ENCODE results near the gene SUFU. TPM values are rescaled to one million over a fixed set of nuclear protein-coding genes. Genes with fewer than 3 reads are reported as not detected.
"Not testable (repeated sequence)": the region's sequence is repeated elsewhere in the genome, so short reads cannot be mapped to it uniquely, and the experiment has no call there.

The SUFU gene
- total RNA-seq, 4 donors from 2014 or later: 6.5 to 11.0 (median 9.2) TPM

GRCh38 chr10:102499356-102499755, 4.4 kb upstream of the SUFU start:
- no peaks in the 10 kb centered on the region for H3K27me3 ChIP-seq
- no peak overlapping the region for H3K4me3 ChIP-seq
- DNase-seq: no peak
- no peaks in the 10 kb centered on the region for H3K36me3 ChIP-seq
- no peaks in the 10 kb centered on the region for H3K9me3 ChIP-seq
- TF ChIP-seq CTCF (IDR thresholded peaks at IDR 0.05) (no peak), POLR2A (IDR thresholded peaks at IDR 0.05) (no peak)
- no peak overlapping the region for H3K27ac ChIP-seq
- H3K4me1 ChIP-seq: peaks cover 0 to 18% (median 4%) of the 10 kb centered on the region in 4 donors

- H3K36me3 ChIP-seq, H3K27ac ChIP-seq, H3K9me3 ChIP-seq, H3K27me3 ChIP-seq, H3K4me3 ChIP-seq, DNase-seq: not testable (repeated sequence)
- peaks cover 0 to 25% (median 9%) of the 10 kb centered on the region in 4 donors for H3K4me1 ChIP-seq
Observed at GRCh38 chr10:102500686-102501085, 3.1 kb upstream of the SUFU start.

- Histone ChIP-seq H3K4me1 (peaks cover 0 to 25% (median 9%) of the 10 kb centered on the region in 4 donors), H3K9me3 (no peaks in the 10 kb centered on the region), H3K27me3 (no peaks in the 10 kb centered on the region), H3K36me3 (no peaks in the 10 kb centered on the region), H3K27ac (peak overlapping the region; percentile 69 to 95 (median 94)), H3K4me3 (peak overlapping the region; percentile 90 to 97 (median 94))
- DNase-seq: no peak
- TF ChIP-seq CTCF (IDR thresholded peaks at IDR 0.05) (no peak), POLR2A (IDR thresholded peaks at IDR 0.05) (peak in 1 of 2 donors; percentile 40)
Observed at GRCh38 chr10:102501201-102502028, 2.4 kb upstream of the SUFU start.

GRCh38 chr10:102502029-102502336, 1.8 kb upstream of the SUFU start:
- peak; percentile 98 to 100 (median 99) for DNase-seq
- peak overlapping the region; percentile 92 to 95 (median 94) for H3K27ac ChIP-seq
- no peaks in the 10 kb centered on the region for H3K9me3 ChIP-seq
- peaks cover 0 to 25% (median 9%) of the 10 kb centered on the region in 4 donors for H3K4me1 ChIP-seq
- no peaks in the 10 kb centered on the region for H3K36me3 ChIP-seq
- H3K4me3 ChIP-seq: peak overlapping the region; percentile 90 to 97 (median 94)
- H3K27me3 ChIP-seq: no peaks in the 10 kb centered on the region
- no peak for TF ChIP-seq POLR2A (IDR thresholded peaks at IDR 0.05)
- no peak for TF ChIP-seq CTCF (IDR thresholded peaks at IDR 0.05)

GRCh38 chr10:102502337-102503151, 1.2 kb upstream of the SUFU start, which contains the start of gene ACTR1A:
Gene ACTR1A, minus strand, starts transcription at chr10:102502712. Its CDS starts 65 bp downstream, at chr10:102502647.
- Histone ChIP-seq H3K4me1 (peaks cover 0 to 25% (median 9%) of the 10 kb centered on the region in 4 donors), H3K9me3 (no peaks in the 10 kb centered on the region), H3K4me3 (peak within 1 kb of the TSS; percentile 97 to 99 (median 98)), H3K27me3 (no peaks in the 10 kb centered on the region), H3K27ac (peak within 1 kb of the TSS; percentile 92 to 95 (median 94)), H3K36me3 (no peaks in the 10 kb centered on the region)
- DNase-seq: peak; percentile 92 to 98 (median 97)
- peak in 2 of 6 experiments; percentile 5 to 7 for TF ChIP-seq CTCF (IDR thresholded peaks at IDR 0.05)
- TF ChIP-seq POLR2A (IDR thresholded peaks at IDR 0.05): peak; percentile 71 to 78

Measured in Peyer's patch (tissue), 4 donors.